IMR-90 (cell line): ENCODE results near the gene SYNGR3. TPM values are rescaled to one million over a fixed set of nuclear protein-coding genes. Genes with fewer than 3 reads are reported as not detected.

Experiments
- ATAC-seq: fragments of 200-7000 bp; cut with Tn5 transposase; 2 replicates; pipeline ENCODE4 v1.9.1; 2020; ENCODE audit warnings: low read depth, mild to moderate bottlenecking, moderate library complexity
- BruUV-seq: library from RNA; stranded (reverse); fragments of 400-500 nt; replicated peaks from 2 replicates; lab custom pipeline; 2021; lab: Mats Ljungman, UMichigan
- CTCF ChIA-PET: fragments of 300-600 bp; formaldehyde crosslinking; extraction: SDS; loops from one replicate; lab custom pipeline; 2021; ENCODE audit warnings: antibody characterized with exemption; lab: Yijun Ruan, JAX
- POLR2A ChIA-PET: fragments of 300-600 bp; sonication (Branson Sonifier 250); formaldehyde crosslinking; loops from one replicate; lab custom pipeline; 2022; ENCODE audit warnings: antibody characterized with exemption; ENCODE audit not compliant: unreplicated experiment; lab: Charles Lee
- DNase-seq: peaks from one replicate; pipeline ENCODE4 v3.0.0; 2013
- H2AFZ ChIP-seq: replicated peaks from 2 replicates; pipeline ENCODE3; 2013; ENCODE audit warnings: low read length, mild to moderate bottlenecking; ENCODE audit not compliant: poor library complexity
- H2AK5ac ChIP-seq: 2 replicates; pipeline ENCODE4 v1.6.1; 2013; ENCODE audit warnings: low read depth, low read length, inconsistent platforms
- H2AK9ac ChIP-seq: replicated peaks from 2 replicates; pipeline ENCODE3; 2013; ENCODE audit warnings: mild to moderate bottlenecking, low read depth, low read length, moderate library complexity; ENCODE audit not compliant: poor library complexity
- H2BK120ac ChIP-seq: 2 replicates; pipeline ENCODE4 v1.6.1; 2013; ENCODE audit warnings: low read depth, low read length, inconsistent platforms
- H2BK15ac ChIP-seq: 3 replicates; pipeline ENCODE4 v1.6.1; 2013; ENCODE audit warnings: low read depth, low read length, inconsistent platforms
- H2BK20ac ChIP-seq: 2 replicates; pipeline ENCODE4 v1.6.1; 2013; ENCODE audit warnings: low read depth, mild to moderate bottlenecking, inconsistent platforms, low read length, moderate library complexity
- H2BK5ac ChIP-seq: 2 replicates; pipeline ENCODE4 v1.6.1; 2013; ENCODE audit warnings: mild to moderate bottlenecking, low read depth, low read length, inconsistent platforms; ENCODE audit not compliant: poor library complexity, severe bottlenecking
- H3K14ac ChIP-seq: replicated peaks from 2 replicates; pipeline ENCODE4 v1.6.1; 2013; ENCODE audit warnings: low read depth, low read length, inconsistent platforms
- H3K18ac ChIP-seq: 2 replicates; pipeline ENCODE4 v1.6.1; 2013; ENCODE audit warnings: low read depth, low read length, control low read depth
- H3K23ac ChIP-seq: 2 replicates; pipeline ENCODE4 v1.6.1; 2013; ENCODE audit warnings: low read depth, low read length, inconsistent platforms
- H3K27ac ChIP-seq: 2 replicates; pipeline ENCODE4 v1.5.1; 2013; ENCODE audit warnings: mild to moderate bottlenecking, control low read depth, low read length; ENCODE audit not compliant: insufficient read depth
- H3K27me3 ChIP-seq: 2 replicates; pipeline ENCODE4 v1.6.1; 2013; ENCODE audit warnings: low read length; ENCODE audit not compliant: control insufficient read depth, insufficient read depth
- H3K36me3 ChIP-seq: 2 replicates; pipeline ENCODE4 v1.6.1; 2013; ENCODE audit warnings: low read length, mixed read lengths; ENCODE audit not compliant: control insufficient read depth, insufficient read depth
- H3K4ac ChIP-seq: 2 replicates; pipeline ENCODE4 v1.6.1; 2013; ENCODE audit warnings: low read depth, low read length, inconsistent platforms
- H3K4me1 ChIP-seq: 2 replicates; pipeline ENCODE4 v1.6.1; 2013; ENCODE audit warnings: low read length, mixed read lengths; ENCODE audit not compliant: control insufficient read depth, insufficient read depth
- H3K4me2 ChIP-seq: 2 replicates; pipeline ENCODE4 v1.6.1; 2013; ENCODE audit warnings: low read depth, mild to moderate bottlenecking, control low read depth, low read length, moderate library complexity
- H3K4me3 ChIP-seq: 2 replicates; pipeline ENCODE4 v1.5.1; 2013; ENCODE audit warnings: low read depth, mild to moderate bottlenecking, control low read depth, low read length, moderate library complexity; ENCODE audit not compliant: insufficient read depth
- H3K56ac ChIP-seq: 2 replicates; pipeline ENCODE4 v1.6.1; 2013; ENCODE audit warnings: low read length, inconsistent platforms; ENCODE audit not compliant: insufficient read depth; ENCODE audit errors: extremely low read depth
- H3K79me1 ChIP-seq, 2 experiments: 2 replicates each; pipeline ENCODE4 v1.6.1; 2013; ENCODE audit warnings: low read length in 2 of 2, inconsistent platforms in 1 of 2, low read depth in 1 of 2
- H3K9ac ChIP-seq: 2 replicates; pipeline ENCODE4 v1.6.1; 2013; ENCODE audit warnings: low read depth, low read length, control low read depth
- H3K9me1 ChIP-seq: 2 replicates; pipeline ENCODE4 v1.6.1; 2013; ENCODE audit warnings: low read length, inconsistent platforms; ENCODE audit not compliant: insufficient read depth
- H3K9me3 ChIP-seq: 2 replicates; pipeline ENCODE4 v1.6.1; 2013; ENCODE audit warnings: low read length; ENCODE audit not compliant: control insufficient read depth, insufficient read depth
- H4K20me1 ChIP-seq: 2 replicates; pipeline ENCODE4 v1.6.1; 2013; ENCODE audit warnings: low read length, inconsistent platforms; ENCODE audit not compliant: insufficient read depth
- H4K5ac ChIP-seq: 2 replicates; pipeline ENCODE4 v1.6.1; 2013; ENCODE audit warnings: mild to moderate bottlenecking, low read depth, low read length, control low read depth
- H4K8ac ChIP-seq, 2 experiments: 2 replicates each; pipeline ENCODE4 v1.6.1; 2013; ENCODE audit warnings: low read depth in 2 of 2, low read length in 2 of 2, control low read depth in 1 of 2, inconsistent platforms in 1 of 2
- H4K91ac ChIP-seq: 2 replicates; pipeline ENCODE4 v1.6.1; 2013; ENCODE audit warnings: low read depth, low read length, inconsistent platforms; ENCODE audit not compliant: insufficient read depth
- BHLHE40 ChIP-seq: fragments of 150-350 bp; IDR thresholded peaks from 2 replicates; pipeline ENCODE4 v1.6.1; 2016; ENCODE audit warnings: mild to moderate bottlenecking, low read depth, low read length
- CEBPB ChIP-seq: IDR thresholded peaks from 2 replicates; pipeline ENCODE4 v1.6.1; 2012; ENCODE audit warnings: low read depth, low read length, improper control_type of control experiment
- CHD1 ChIP-seq: IDR thresholded peaks from 2 replicates; pipeline ENCODE4 v1.6.1; 2012; ENCODE audit warnings: low read depth, low read length, improper control_type of control experiment
- FOS ChIP-seq: fragments of 150-350 bp; IDR thresholded peaks from 2 replicates; pipeline ENCODE4 v1.6.1; 2016; ENCODE audit warnings: low read depth, low read length
- MAFK ChIP-seq: IDR thresholded peaks from 2 replicates; pipeline ENCODE4 v1.6.1; 2012; ENCODE audit warnings: low read depth, low read length, improper control_type of control experiment
- MAZ ChIP-seq: IDR thresholded peaks from 2 replicates; pipeline ENCODE4 v1.6.1; 2012; ENCODE audit warnings: low read depth, mild to moderate bottlenecking, low read length, improper control_type of control experiment, moderate library complexity, borderline replicate concordance
- MXI1 ChIP-seq: IDR thresholded peaks from 2 replicates; pipeline ENCODE4 v1.6.1; 2012; ENCODE audit warnings: low read depth, mild to moderate bottlenecking, low read length, moderate library complexity, borderline replicate concordance
- NFE2L2 ChIP-seq: fragments of 150-350 bp; IDR thresholded peaks from 2 replicates; pipeline ENCODE4 v1.6.1; 2016; ENCODE audit warnings: low read depth, mild to moderate bottlenecking, low read length
- POLR2A ChIP-seq: IDR thresholded peaks from 2 replicates; pipeline ENCODE4 v1.6.1; 2012; ENCODE audit warnings: mild to moderate bottlenecking, low read depth, low read length
- RAD21 ChIP-seq: IDR thresholded peaks from 2 replicates; pipeline ENCODE4 v1.6.1; 2012; ENCODE audit warnings: low read length, improper control_type of control experiment
- RCOR1 ChIP-seq: IDR thresholded peaks from 2 replicates; pipeline ENCODE4 v1.6.1; 2012; ENCODE audit warnings: mild to moderate bottlenecking, low read length, improper control_type of control experiment; ENCODE audit not compliant: insufficient replicate concordance
- RFX5 ChIP-seq: IDR thresholded peaks from 2 replicates; pipeline ENCODE4 v1.8.0; 2012; ENCODE audit warnings: low read depth, mild to moderate bottlenecking, low read length, moderate library complexity
- SMC3 ChIP-seq: fragments of 150-350 bp; IDR thresholded peaks from 2 replicates; pipeline ENCODE4 v1.6.1; 2016; ENCODE audit warnings: low read depth, mild to moderate bottlenecking, antibody characterized with exemption, low read length, moderate library complexity
- WGBS, 2 experiments: methylation state at CpG; one replicate each; pipeline versions ENCODE4 v1.1.5 to v1.1.7; 2013; ENCODE audit warnings: missing lambda C conversion rate in 2 of 2; ENCODE audit not compliant: insufficient read length in 1 of 2; ENCODE audit errors: extremely low coverage in 2 of 2; 5-methylcytosine and 5-hydroxymethylcytosine counted together
- dilution Hi-C: fragments of 300-500 bp; cut with HindIII; formaldehyde crosslinking; loops from one replicate; pipeline ENCODE4 v1.14.3; 2018; ENCODE audit warnings: low sequenced_read_pairs; ENCODE audit not compliant: unreplicated experiment
- in situ Hi-C: fragments of 300-500 bp; cut with MboI; formaldehyde crosslinking; loops from 3 replicates; pipeline ENCODE4 v1.14.3; 2019; ENCODE audit warnings: low sequenced_read_pairs, inconsistent platforms, mixed read lengths
- intact Hi-C: fragments of 100-400 bp; cut with micrococcal nuclease; formaldehyde crosslinking; loops from 2 replicates; pipeline ENCODE4 v1.10.0; 2022
- polyA plus RNA-seq, 3 experiments: library from polyadenylated mRNA; depleted of rRNA; stranded (reverse); fragments of >200 nt; gene quantifications; 2 replicates each; pipeline ENCODE4 v1.2.3, GENCODE V29; 2012; ENCODE audit warnings: low replicate concordance in 1 of 3
- total RNA-seq: library from RNA; depleted of rRNA; stranded (reverse); fragments of >200 nt; gene quantifications from 2 replicates; pipeline ENCODE4 v1.2.3, GENCODE V29; 2012
- TF ChIP-seq, protein P1 (sequence below): fragments of 150-350 bp; IDR thresholded peaks from 2 replicates; pipeline ENCODE4 v1.6.1; 2017; ENCODE audit warnings: mild to moderate bottlenecking, antibody characterized with exemption, low read length, low read depth
- TF ChIP-seq, protein P2 (sequence below): conservative IDR thresholded peaks from 2 replicates; pipeline ENCODE4 v1.5.1; 2012; ENCODE audit warnings: mild to moderate bottlenecking, low read depth, low read length, improper control_type of control experiment
- TF ChIP-seq, protein P3 (sequence below): fragments of 150-350 bp; IDR thresholded peaks from 2 replicates; pipeline ENCODE4 v1.6.1; 2016; ENCODE audit warnings: low read depth, mild to moderate bottlenecking, low read length, moderate library complexity, borderline replicate concordance

Gene SYNGR3
- total and polyA plus RNA-seq, 2 of the 4 experiments (the other 2 are of a cell fraction), result 1.8 to 5.8 TPM

DNA sequence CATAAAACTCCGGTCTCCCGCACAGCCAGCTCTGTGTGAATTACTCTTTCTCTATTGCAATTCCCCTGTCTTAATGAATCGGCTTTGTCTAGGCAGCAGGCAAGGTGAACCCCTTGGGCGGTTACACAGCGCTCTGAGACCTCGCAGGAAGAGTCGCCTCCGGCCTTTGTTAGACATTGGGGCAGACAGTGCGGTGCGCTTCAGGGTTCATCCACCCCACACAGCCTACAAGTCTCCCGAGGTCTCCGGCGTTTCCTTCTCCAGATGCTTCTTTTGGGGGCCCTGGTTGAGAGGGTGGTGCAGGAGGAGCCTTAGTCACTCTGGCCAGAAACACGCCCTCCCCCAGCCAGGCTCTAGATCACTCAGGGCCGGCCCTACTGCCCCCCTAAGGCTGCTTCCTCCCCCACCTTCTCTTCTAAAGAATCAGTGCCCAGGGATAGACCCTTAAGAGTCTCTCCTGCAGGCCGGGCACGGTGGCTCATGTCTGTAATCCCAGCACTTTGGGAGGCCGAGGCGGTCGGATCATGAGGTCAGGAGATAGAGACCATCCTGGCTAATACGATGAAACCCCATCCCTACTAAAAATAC lies 45.1 kb upstream of the SYNGR3 start:
- Histone ChIP-seq H3K18ac (no peak overlapping the region), H3K27ac (no peak overlapping the region), H2BK20ac (no peak overlapping the region), H2AFZ (no peak overlapping the region), H2BK5ac (no peak overlapping the region), H3K4me2 (no peak overlapping the region), H3K79me1 (peaks cover 9 to 13% of the 10 kb centered on the region in 2 experiments; a peak in 3 of 4 replicates), H3K9me3 (no peaks in the 10 kb centered on the region), H3K23ac (no peak overlapping the region), H3K36me3 (peaks cover 3% of the 10 kb centered on the region; the same call in 1 of the 2 replicates), H3K4me3 (no peak overlapping the region), H4K8ac (no peak overlapping the region), H3K4ac (no peak overlapping the region), H4K5ac (no peak overlapping the region), H3K9me1 (no peaks in the 10 kb centered on the region), H3K14ac (no peak overlapping the region), H3K27me3 (no peaks in the 10 kb centered on the region), H2BK120ac (no peak overlapping the region), H3K4me1 (peaks cover 5% of the 10 kb centered on the region; the same call in 1 of the 2 replicates), H4K91ac (no peak overlapping the region), H3K56ac (no peak overlapping the region), H4K20me1 (no peaks in the 10 kb centered on the region), H2AK9ac (no peak overlapping the region), H2AK5ac (no peak overlapping the region), H2BK15ac (no peak overlapping the region), H3K9ac (no peak overlapping the region)
- TF ChIP-seq RAD21, result no peak
- TF ChIP-seq, protein P1, sequence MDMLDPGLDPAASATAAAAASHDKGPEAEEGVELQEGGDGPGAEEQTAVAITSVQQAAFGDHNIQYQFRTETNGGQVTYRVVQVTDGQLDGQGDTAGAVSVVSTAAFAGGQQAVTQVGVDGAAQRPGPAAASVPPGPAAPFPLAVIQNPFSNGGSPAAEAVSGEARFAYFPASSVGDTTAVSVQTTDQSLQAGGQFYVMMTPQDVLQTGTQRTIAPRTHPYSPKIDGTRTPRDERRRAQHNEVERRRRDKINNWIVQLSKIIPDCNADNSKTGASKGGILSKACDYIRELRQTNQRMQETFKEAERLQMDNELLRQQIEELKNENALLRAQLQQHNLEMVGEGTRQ, result no peak
- no peak for TF ChIP-seq POLR2A
- no peak for TF ChIP-seq NFE2L2
- TF ChIP-seq, protein P2, sequence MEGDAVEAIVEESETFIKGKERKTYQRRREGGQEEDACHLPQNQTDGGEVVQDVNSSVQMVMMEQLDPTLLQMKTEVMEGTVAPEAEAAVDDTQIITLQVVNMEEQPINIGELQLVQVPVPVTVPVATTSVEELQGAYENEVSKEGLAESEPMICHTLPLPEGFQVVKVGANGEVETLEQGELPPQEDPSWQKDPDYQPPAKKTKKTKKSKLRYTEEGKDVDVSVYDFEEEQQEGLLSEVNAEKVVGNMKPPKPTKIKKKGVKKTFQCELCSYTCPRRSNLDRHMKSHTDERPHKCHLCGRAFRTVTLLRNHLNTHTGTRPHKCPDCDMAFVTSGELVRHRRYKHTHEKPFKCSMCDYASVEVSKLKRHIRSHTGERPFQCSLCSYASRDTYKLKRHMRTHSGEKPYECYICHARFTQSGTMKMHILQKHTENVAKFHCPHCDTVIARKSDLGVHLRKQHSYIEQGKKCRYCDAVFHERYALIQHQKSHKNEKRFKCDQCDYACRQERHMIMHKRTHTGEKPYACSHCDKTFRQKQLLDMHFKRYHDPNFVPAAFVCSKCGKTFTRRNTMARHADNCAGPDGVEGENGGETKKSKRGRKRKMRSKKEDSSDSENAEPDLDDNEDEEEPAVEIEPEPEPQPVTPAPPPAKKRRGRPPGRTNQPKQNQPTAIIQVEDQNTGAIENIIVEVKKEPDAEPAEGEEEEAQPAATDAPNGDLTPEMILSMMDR, result no peak
- TF ChIP-seq FOS, result no peak
- TF ChIP-seq, protein P3, sequence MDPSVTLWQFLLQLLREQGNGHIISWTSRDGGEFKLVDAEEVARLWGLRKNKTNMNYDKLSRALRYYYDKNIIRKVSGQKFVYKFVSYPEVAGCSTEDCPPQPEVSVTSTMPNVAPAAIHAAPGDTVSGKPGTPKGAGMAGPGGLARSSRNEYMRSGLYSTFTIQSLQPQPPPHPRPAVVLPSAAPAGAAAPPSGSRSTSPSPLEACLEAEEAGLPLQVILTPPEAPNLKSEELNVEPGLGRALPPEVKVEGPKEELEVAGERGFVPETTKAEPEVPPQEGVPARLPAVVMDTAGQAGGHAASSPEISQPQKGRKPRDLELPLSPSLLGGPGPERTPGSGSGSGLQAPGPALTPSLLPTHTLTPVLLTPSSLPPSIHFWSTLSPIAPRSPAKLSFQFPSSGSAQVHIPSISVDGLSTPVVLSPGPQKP, result no peak
- TF ChIP-seq RCOR1, result no peak
- TF ChIP-seq MXI1, result no peak
- TF ChIP-seq MAFK, result no peak
- TF ChIP-seq CHD1, result no peak
- no peak for TF ChIP-seq BHLHE40
- TF ChIP-seq SMC3, result no peak
- TF ChIP-seq RFX5, result no peak
- no peak for TF ChIP-seq CEBPB
- TF ChIP-seq MAZ, result no peak
- ATAC-seq (no peak), DNase-seq (no peak)
- WGBS, 2 experiments, result 86% methylated on average over 1 of the region's 21 CpGs; no CpG with 5 or more reads in 1 of the 2 experiments
- in situ Hi-C loops, result no loop called here
- CTCF ChIA-PET, result no interaction called here
- no TSS peak for BruUV-seq
- POLR2A ChIA-PET, result no interaction called here
- intact Hi-C loops, result no loop called here
- dilution Hi-C loops, result no loop called here
